Dermis microvascular lymphatic vessel endothelial cell (primary cell): ENCODE measurements around the gene PRKG1. TPM values are rescaled to one million over a fixed set of nuclear protein-coding genes. Genes with fewer than 3 reads are reported as not detected.
"Not testable (repeated sequence)": the region's sequence is repeated elsewhere in the genome, so short reads cannot be mapped to it uniquely, and the experiment has no call there.

Source experiments
- DNase-seq, 2 donors: peaks; one replicate each; pipeline versions ENCODE4 v3.0.0 to v3.0.0-alpha.2; 2010; ENCODE audit warnings: low read depth in 2 of 2
- total RNA-seq: library from RNA; depleted of rRNA; stranded (reverse); fragments of >200 nt; gene quantifications from 2 replicates; pipeline ENCODE4 v1.2.1, GENCODE V29; 2014

Gene PRKG1
- total RNA-seq, 1 donor from 2014 or later = 0.64 TPM

- DNase-seq = no peak
Measured at GRCh38 chr10:51170518-51171245, 96.4 kb downstream of the PRKG1 start.

GRCh38 chr10:51171946-51172345, 97.7 kb downstream of the PRKG1 start:
- no peak for DNase-seq

GRCh38 chr10:51176976-51177695, 102.8 kb downstream of the PRKG1 start:
- DNase-seq = no peak

- no peak for DNase-seq
Measured at GRCh38 chr10:51178634-51179033, 104.3 kb downstream of the PRKG1 start.

GRCh38 chr10:51180141-51180540, 105.9 kb downstream of the PRKG1 start:
- DNase-seq = no peak

GRCh38 chr10:51183783-51184182, 109.5 kb downstream of the PRKG1 start:
- DNase-seq = no peak

- no peak for DNase-seq
Measured at GRCh38 chr10:51186361-51186760, 112.1 kb downstream of the PRKG1 start.

- DNase-seq = no peak
Measured at GRCh38 chr10:51188008-51188407, 113.7 kb downstream of the PRKG1 start.

GRCh38 chr10:51188866-51189265, 114.6 kb downstream of the PRKG1 start:
- DNase-seq = no peak

- no peak for DNase-seq
Measured at GRCh38 chr10:51196508-51197175, 122.4 kb downstream of the PRKG1 start.

- DNase-seq = no peak
Measured at GRCh38 chr10:51198170-51198569, 123.9 kb downstream of the PRKG1 start.

- no peak for DNase-seq
Measured at GRCh38 chr10:51201947-51202346, 127.7 kb downstream of the PRKG1 start.

GRCh38 chr10:51203359-51203758, 129.1 kb downstream of the PRKG1 start:
- no peak for DNase-seq

GRCh38 chr10:51204066-51204465, 129.8 kb downstream of the PRKG1 start:
- peak; percentile 12 to 80 for DNase-seq

- no peak for DNase-seq
Measured at GRCh38 chr10:51204701-51205100, 130.4 kb downstream of the PRKG1 start.

GRCh38 chr10:51206500-51206899, 132.2 kb downstream of the PRKG1 start:
- no peak for DNase-seq

- not testable (repeated sequence) for DNase-seq
Measured at GRCh38 chr10:51212937-51213336, 138.7 kb downstream of the PRKG1 start.

GRCh38 chr10:51214207-51215196, 140.2 kb downstream of the PRKG1 start:
- no peak for DNase-seq

GRCh38 chr10:51215951-51216834, 141.9 kb downstream of the PRKG1 start:
- no peak for DNase-seq

- DNase-seq = no peak
Measured at GRCh38 chr10:51217505-51217904, 143.2 kb downstream of the PRKG1 start.
